Caco-2 (cell line): ENCODE results near the gene SLC17A4. TPM values are rescaled to one million over a fixed set of nuclear protein-coding genes. Genes with fewer than 3 reads are reported as not detected.

ENCODE experiments used
- BruUV-seq: library from RNA; stranded (reverse); fragments of 400-500 nt; replicated peaks from 2 replicates; lab custom pipeline; 2021; lab: Mats Ljungman, UMichigan
- CTCF ChIA-PET: fragments of 300-600 bp; sonication (Branson Sonifier 250); formaldehyde crosslinking; loops from one replicate; lab custom pipeline; 2022; ENCODE audit warnings: antibody characterized with exemption; lab: Charles Lee
- POLR2A ChIA-PET: fragments of 300-600 bp; sonication (Branson Sonifier 250); formaldehyde crosslinking; loops from one replicate; lab custom pipeline; 2022; ENCODE audit warnings: antibody characterized with exemption; lab: Charles Lee
- DNase-seq, 2 experiments: peaks; one replicate each; pipeline versions ENCODE4 v3.0.0 to v3.0.0-alpha.2; 2020 to 2022
- H3K27me3 ChIP-seq: replicated peaks from 2 replicates; pipeline ENCODE4 v1.6.0; 2011; ENCODE audit warnings: low read length; ENCODE audit not compliant: control insufficient read depth, insufficient read depth
- H3K36me3 ChIP-seq: 2 replicates; pipeline ENCODE4 v1.5.1; 2011; ENCODE audit warnings: low read length; ENCODE audit not compliant: control insufficient read depth, insufficient read depth
- H3K4me1 ChIP-seq: fragments of 250-450 bp; sonication (Bioruptor Pico); 2 replicates; pipeline ENCODE4 v1.5.1; 2020; ENCODE audit warnings: mild to moderate bottlenecking
- H3K4me3 ChIP-seq: 2 replicates; pipeline ENCODE4 v1.5.1; 2011; ENCODE audit warnings: low read depth, mild to moderate bottlenecking, control low read depth, low read length
- H3K9me3 ChIP-seq: fragments of 250-450 bp; sonication (Bioruptor Pico); 2 replicates; pipeline ENCODE4 v1.5.1; 2020; ENCODE audit warnings: mild to moderate bottlenecking, moderate library complexity
- H3K27ac Mint-ChIP-seq: one replicate; pipeline ENCODE4 v1.8.0; 2022; ENCODE audit warnings: mixed read lengths; ENCODE audit not compliant: unreplicated experiment
- H3K27me3 Mint-ChIP-seq: one replicate; pipeline ENCODE4 v1.8.0; 2022; ENCODE audit warnings: mixed read lengths; ENCODE audit not compliant: insufficient read depth, unreplicated experiment
- H3K36me3 Mint-ChIP-seq: one replicate; pipeline ENCODE4 v1.8.0; 2022; ENCODE audit warnings: mild to moderate bottlenecking, mixed read lengths; ENCODE audit not compliant: insufficient read depth, unreplicated experiment
- H3K4me1 Mint-ChIP-seq: one replicate; pipeline ENCODE4 v1.8.0; 2022; ENCODE audit warnings: low read depth, mixed read lengths; ENCODE audit not compliant: unreplicated experiment
- H3K4me3 Mint-ChIP-seq: one replicate; pipeline ENCODE4 v1.8.0; 2022; ENCODE audit warnings: mild to moderate bottlenecking, moderate library complexity, mixed read lengths; ENCODE audit not compliant: unreplicated experiment
- H3K9me3 Mint-ChIP-seq: one replicate; pipeline ENCODE4 v1.8.0; 2022; ENCODE audit warnings: mixed read lengths; ENCODE audit not compliant: unreplicated experiment
- CTCF ChIP-seq, 2 experiments: fragments of 200-600 bp in 1 of 2; IDR thresholded peaks; 1 replicate in 1 of 2; 2 replicates in 1 of 2; pipeline versions ENCODE4 v1.5.1 to v1.8.0; 2011 to 2022; ENCODE audit warnings: antibody characterized with exemption in 1 of 2, control low read depth in 1 of 2, inconsistent platforms in 1 of 2, low read depth in 1 of 2, low read length in 1 of 2, mild to moderate bottlenecking in 1 of 2, moderate library complexity in 1 of 2; ENCODE audit not compliant: insufficient read depth in 1 of 2, severe bottlenecking in 1 of 2, unreplicated experiment in 1 of 2
- intact Hi-C: fragments of 100-400 bp; cut with micrococcal nuclease; formaldehyde crosslinking; loops from one replicate; pipeline ENCODE4 v1.10.0; 2022; ENCODE audit not compliant: unreplicated experiment
- total RNA-seq: library from RNA; stranded (reverse); gene quantifications from 2 replicates; pipeline ENCODE4 v1.2.3, GENCODE V29; 2022

SLC17A4 gene
- total RNA-seq, 1 experiment from 2014 or later, result 0.36 TPM

GRCh38 chr6:25731721-25732120 lies 22.8 kb upstream of the SLC17A4 start:
- Mint-ChIP-seq H3K36me3 (no peaks in the 10 kb centered on the region), H3K4me1 (no peaks in the 10 kb centered on the region), H3K27ac (no peak overlapping the region), H3K4me3 (no peak overlapping the region), H3K27me3 (peaks cover 3% of the 10 kb centered on the region), H3K9me3 (no peaks in the 10 kb centered on the region)
- DNase-seq, result no peak
- H3K36me3 ChIP-seq, result no peaks in the 10 kb centered on the region
- POLR2A ChIA-PET, result no interaction called here
- intact Hi-C loops, result no loop called here
- TF ChIP-seq CTCF (IDR thresholded peaks at IDR 0.05; ENCODE audit: insufficient read depth in 1 of 2, low read depth in 1 of 2, low read length in 1 of 2, severe bottlenecking in 1 of 2, unreplicated experiment in 1 of 2), result no peak
- H3K4me3 ChIP-seq, result no peak overlapping the region
- BruUV-seq, result no TSS peak
- peaks cover 4% of the 10 kb centered on the region; the same call in 1 of the 2 replicates for H3K9me3 ChIP-seq
- no peaks in the 10 kb centered on the region for H3K4me1 ChIP-seq
- CTCF ChIA-PET, result interaction anchor here (0.6 kb wide), 1 partner anchor 183 kb away, joined by 3 read pairs; no protein-coding TSS in a partner anchor
- H3K27me3 ChIP-seq, result no peaks in the 10 kb centered on the region

- TF ChIP-seq CTCF (IDR thresholded peaks at IDR 0.05; ENCODE audit: insufficient read depth in 1 of 2, low read depth in 1 of 2, low read length in 1 of 2, severe bottlenecking in 1 of 2, unreplicated experiment in 1 of 2), result no peak
- Mint-ChIP-seq H3K4me1 (no peaks in the 10 kb centered on the region), H3K27ac (no peak overlapping the region), H3K36me3 (no peaks in the 10 kb centered on the region), H3K9me3 (peaks cover 4% of the 10 kb centered on the region), H3K27me3 (peaks cover 3% of the 10 kb centered on the region), H3K4me3 (no peak overlapping the region)
- ChIA-PET POLR2A (no interaction called here), CTCF (interaction anchor here (0.6 kb wide), 1 partner anchor 182 kb away, joined by 3 read pairs; no protein-coding TSS in a partner anchor)
- no peak for DNase-seq
- BruUV-seq, result no TSS peak
- Histone ChIP-seq H3K4me1 (no peaks in the 10 kb centered on the region), H3K9me3 (peaks cover 11% of the 10 kb centered on the region), H3K36me3 (no peaks in the 10 kb centered on the region), H3K4me3 (no peak overlapping the region), H3K27me3 (no peaks in the 10 kb centered on the region)
- intact Hi-C loops, result no loop called here
Observed at GRCh38 chr6:25732468-25733198, 21.9 kb upstream of the SLC17A4 start.

- ChIA-PET CTCF (no interaction called here), POLR2A (no interaction called here)
- no peaks in the 10 kb centered on the region for H3K4me1 Mint-ChIP-seq
- no peak for TF ChIP-seq CTCF (IDR thresholded peaks at IDR 0.05; ENCODE audit: insufficient read depth in 1 of 2, low read depth in 1 of 2, low read length in 1 of 2, severe bottlenecking in 1 of 2, unreplicated experiment in 1 of 2)
- no peaks in the 10 kb centered on the region for H3K36me3 Mint-ChIP-seq
- no peaks in the 10 kb centered on the region for H3K27me3 ChIP-seq
- peaks cover 14% of the 10 kb centered on the region for H3K9me3 Mint-ChIP-seq
- H3K27me3 Mint-ChIP-seq, result peaks cover 3% of the 10 kb centered on the region
- no peak for DNase-seq
- no peaks in the 10 kb centered on the region for H3K36me3 ChIP-seq
- BruUV-seq, result no TSS peak
- H3K4me1 ChIP-seq, result no peaks in the 10 kb centered on the region
- H3K4me3 Mint-ChIP-seq, result no peak overlapping the region
- peaks cover 17% of the 10 kb centered on the region for H3K9me3 ChIP-seq
- intact Hi-C loops, result no loop called here
- no peak overlapping the region for H3K4me3 ChIP-seq
- H3K27ac Mint-ChIP-seq, result no peak overlapping the region
Observed at GRCh38 chr6:25735261-25735660, 19.3 kb upstream of the SLC17A4 start.
